Fibroblast of skin of left biceps (primary cell): ENCODE results near the gene GARNL3.

ENCODE experiments used
- DNase-seq, 2 experiments: peaks; one replicate each; pipeline ENCODE4 v3.0.0-alpha.2; 2013; ENCODE audit warnings: low read depth in 2 of 2

Gene GARNL3

GRCh38 chr9:127277099-127277498 lies 12.5 kb downstream of the GARNL3 start:
- DNase-seq, result no peak

DNA sequence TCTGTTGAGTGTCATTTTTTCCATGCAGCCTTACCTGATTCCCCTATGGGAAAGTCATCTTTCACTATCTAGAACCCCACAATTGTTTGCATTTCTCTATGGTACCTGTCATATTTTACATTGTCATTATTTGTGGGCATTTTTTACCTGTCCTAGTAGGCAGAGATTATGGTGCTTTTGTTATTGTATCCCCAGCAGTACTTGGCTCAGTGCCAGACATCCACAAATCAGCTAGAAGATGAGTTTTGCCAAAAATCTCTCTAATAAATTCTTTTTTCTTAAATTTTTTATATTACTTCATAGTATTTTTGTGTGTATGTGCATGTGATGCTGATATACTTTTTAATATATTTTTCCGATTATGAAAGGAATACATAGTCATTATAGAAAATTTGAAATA lies 13.2 kb downstream of the GARNL3 start:
- DNase-seq, result no peak

- DNase-seq, result no peak
These were observed 13.8 kb downstream of the GARNL3 start for GRCh38 chr9:127278372-127278771.

GRCh38 chr9:127279717-127280285 lies 15.2 kb downstream of the GARNL3 start:
- DNase-seq, result no peak

GRCh38 chr9:127280880-127281660 lies 16.5 kb downstream of the GARNL3 start:
- no peak for DNase-seq

DNA sequence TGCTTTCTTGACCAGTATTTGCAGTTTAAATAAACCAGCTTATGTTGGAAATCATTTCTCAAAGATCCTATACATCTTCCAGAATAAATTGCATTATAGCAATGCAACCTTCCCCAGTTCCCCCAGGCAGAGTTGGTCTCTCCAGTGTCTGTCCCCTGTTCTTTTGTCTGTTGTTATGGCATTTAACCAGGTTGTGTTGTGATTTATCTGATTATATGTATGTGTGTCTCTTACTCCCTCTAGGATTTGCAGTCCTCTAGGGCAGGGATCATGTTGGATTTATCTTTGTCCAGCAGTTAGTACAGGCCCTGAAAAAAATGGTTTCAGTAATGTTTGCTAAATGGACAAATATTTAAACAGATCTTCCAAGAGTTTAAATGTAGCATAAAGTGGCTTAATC lies 17.3 kb downstream of the GARNL3 start:
- no peak for DNase-seq

DNA sequence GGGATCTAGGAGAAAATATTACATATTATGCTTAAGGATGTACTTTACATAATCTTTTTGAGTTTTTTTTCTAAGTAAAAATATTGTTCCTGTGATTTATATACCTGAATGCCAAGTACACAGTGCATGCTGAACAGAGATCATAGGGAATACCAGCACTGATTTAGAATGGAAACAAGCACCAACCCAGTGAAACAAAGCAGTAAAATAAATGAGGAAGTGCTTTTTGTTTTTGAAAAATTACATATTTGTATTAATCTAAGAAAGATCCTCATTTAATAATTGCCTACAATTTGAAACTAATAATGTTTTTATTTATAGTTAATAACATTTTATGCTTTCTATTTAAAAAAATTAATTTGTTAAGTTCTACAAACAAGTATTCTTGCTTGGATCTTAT lies 18.0 kb downstream of the GARNL3 start:
- DNase-seq, result no peak

DNA sequence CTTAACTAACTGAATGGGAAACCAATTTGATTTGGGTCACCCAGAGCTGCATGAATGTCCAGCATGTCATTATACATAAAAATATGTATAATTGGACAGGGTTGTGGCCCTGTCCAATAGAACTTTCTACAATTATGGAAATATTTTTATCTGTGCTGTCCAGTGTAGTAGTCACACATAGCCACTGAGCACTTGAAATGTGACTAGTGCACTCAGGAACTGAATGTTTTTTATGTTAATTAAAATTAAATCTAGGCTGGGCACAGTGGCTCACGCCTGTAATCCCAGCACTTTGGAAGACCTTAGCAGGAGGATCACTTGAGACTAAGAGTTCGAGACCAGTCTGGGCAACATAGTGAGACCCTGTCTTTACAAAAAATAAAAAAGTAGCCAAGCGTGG lies 18.6 kb downstream of the GARNL3 start:
- DNase-seq, result no peak

DNA sequence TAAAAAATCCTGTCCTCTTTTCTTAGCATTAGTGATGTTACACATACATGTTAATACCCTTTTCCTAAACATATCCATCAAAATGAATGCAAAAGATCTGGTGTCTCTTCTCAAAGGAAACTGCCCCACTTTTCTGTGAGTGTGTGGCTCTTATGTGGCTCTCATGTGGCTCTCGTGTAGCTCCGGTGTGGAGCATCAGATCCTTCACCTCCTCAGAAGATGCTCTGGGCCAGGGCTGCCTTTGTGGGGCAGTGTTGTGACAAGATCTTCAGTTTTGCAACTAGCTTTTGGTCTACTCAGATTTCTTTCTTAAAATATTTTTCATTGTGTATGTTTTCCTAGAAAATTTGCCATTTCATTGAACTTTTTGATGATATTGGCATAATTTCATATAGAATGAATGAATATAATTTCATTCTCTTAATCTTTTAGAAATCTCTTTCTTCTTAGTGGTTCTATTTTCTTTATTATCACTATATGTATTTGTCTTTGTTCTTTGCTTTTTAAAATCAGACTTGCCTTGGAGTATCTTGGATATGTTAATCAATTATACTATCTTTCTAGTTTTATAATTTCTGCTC lies 19.4 kb downstream of the GARNL3 start:
- peak in 1 of 2 experiments; percentile 4 for DNase-seq

GRCh38 chr9:127285965-127286364 lies 21.4 kb downstream of the GARNL3 start:
- no peak for DNase-seq

DNA sequence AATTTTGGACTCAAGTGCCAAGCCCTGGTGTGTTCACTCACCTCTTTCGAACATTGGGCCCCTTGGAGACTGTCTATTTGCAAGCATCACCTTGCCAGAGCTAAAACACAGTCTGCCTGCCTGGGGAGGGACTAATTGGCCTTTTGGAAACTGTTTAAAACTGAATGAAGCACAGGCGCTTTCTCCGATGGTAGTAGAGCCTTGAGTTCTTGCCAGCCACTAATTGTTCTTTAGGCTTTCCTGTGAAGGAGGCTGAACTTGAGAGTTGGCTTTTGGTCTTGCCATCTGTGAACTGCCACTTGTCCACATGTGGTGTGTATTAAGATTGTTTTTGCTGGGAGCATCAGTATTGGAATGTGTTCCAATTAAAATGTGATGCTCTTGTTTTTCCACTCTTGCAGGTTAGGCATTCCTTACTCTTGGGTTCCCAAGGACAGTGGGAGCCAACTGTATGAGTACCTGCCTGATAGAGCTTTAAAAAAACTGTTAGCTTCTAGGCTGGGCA lies 26.0 kb downstream of the GARNL3 start:
- DNase-seq, result no peak

DNA sequence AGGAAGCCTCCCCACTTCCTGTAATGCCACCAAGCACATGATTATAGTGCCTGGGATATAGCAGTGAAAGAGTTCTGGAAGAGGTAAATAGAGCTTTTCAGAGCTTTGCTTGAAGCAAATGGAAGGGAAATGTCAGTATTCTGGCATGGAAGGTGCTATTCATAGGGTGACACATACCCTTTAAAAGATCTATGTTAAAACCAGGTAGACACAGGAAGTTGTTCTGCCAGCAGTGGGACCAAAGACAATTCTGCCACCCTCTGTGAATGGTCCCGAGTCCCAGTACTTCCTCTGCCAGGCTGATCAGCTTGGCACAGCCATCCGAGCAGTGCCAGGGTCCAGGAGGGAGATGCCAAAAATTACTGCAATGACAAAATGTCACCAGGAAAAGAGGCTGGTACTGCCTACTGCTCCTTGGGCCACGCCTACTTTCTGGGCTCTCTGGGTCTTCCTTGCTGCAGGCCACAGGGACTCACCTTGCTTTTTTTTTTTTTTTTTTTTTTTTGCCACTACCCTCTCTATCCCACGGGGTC lies 26.7 kb downstream of the GARNL3 start:
- no peak for DNase-seq

- DNase-seq, result no peak
These were observed 27.8 kb downstream of the GARNL3 start for GRCh38 chr9:127292415-127292814.

DNA sequence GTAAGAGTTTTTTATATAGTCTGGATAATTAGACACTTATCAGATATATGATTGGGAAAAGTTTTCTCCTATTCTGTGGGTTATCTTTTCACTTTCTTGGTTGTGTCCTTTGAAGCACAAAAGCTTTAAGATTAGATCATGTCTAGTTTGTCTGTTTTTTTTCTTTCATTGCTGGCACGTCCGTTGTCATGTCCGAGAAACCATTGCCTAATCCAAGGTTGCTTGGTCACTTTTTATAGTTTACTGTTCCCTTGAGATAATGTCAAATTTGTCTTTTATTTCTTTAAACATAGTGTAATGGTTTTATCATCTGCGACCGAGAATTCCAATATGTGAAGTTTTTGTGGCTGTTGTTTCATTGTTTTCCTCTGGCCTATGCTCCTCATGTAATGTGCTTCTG lies 28.8 kb downstream of the GARNL3 start:
- no peak for DNase-seq

DNA sequence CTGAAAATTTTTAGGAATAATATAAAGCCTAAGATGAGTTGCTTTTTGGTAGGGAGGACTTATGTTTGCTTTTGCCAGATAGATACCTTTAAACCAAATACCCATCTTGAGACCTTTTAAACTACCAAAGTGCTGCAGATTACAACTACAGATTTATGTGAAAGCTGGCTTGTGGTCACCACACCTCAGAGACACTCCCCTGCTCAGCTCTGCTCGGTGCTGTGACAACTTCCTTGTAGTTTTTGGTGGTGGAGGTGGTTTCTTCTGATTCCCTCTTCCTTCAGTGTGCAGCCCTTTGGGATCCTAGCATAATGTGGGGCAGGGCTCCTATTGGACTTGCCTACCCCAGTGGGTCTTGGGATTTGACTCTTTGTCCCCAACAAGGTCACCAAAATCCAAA lies 29.2 kb downstream of the GARNL3 start:
- DNase-seq, result no peak

DNA sequence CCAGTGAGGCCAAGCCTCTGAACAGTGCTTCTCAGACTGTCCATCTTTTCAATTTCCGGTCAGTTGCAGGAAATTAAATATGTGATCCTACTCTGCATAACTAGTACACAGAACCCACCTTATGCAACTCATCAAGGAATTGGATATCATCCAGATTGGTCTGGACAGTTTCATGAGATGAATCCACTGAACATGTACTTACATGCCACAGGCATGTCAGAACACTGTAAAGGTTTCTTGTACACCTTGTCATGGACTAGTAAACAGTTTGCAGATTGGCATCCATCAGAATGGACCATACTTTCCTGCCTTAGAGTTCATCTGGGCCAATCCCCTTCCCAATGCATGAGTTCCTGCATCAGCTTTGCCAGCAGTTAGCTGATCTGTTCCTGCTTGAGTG lies 30.4 kb downstream of the GARNL3 start:
- no peak for DNase-seq

- DNase-seq, result no peak
These were observed 36.4 kb downstream of the GARNL3 start for GRCh38 chr9:127300886-127301447.

- DNase-seq, result no peak
These were observed 39.3 kb downstream of the GARNL3 start for GRCh38 chr9:127303830-127304229.

DNA sequence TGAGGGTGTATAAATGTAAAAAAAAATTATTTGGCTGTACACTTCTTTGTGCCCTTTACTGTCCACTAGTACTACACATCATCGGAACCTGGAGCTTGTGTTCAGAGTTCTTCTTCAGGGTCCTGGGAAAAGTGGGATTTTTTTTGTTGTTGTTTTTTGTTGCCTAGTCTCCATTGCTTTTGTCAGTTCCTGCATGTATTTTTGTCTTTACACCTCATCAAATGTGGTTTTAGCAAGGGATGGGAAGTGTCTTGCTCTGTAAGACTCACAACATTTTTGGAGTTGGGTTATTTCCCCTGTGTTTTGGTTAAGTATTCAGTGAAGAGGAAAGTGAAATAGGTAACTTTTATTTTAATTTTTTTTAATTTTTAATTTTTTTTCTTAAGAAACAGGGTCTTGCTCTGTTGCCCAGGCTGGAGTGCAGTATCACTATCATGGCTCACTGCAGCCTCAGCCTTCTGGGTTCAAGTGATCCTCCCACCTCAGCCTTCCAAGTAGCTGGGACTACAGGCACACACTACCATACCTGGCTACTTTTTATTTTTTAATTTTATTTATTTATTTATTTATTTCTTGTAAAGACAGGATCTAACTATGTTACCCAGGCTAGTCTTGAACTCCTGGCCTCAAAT lies 40.7 kb downstream of the GARNL3 start:
- DNase-seq, result no peak

DNA sequence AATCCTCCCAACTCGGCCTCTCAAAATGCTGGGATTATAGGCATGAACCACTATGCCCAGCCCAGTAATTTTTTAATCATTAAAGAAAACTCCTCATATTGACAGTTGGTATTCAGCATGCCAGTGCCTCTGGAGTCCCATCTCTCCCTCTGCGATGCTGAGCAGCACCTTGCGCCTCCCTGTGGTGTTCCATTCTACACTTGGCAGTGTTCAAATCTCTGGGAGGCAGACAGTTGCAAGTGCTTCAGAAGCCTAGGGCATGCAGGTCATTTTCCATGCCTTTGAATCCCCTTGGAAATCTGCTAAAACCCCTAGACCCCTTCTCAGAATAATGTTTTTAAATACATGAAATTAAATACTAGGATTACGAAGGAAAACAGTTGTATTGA lies 41.3 kb downstream of the GARNL3 start:
- DNase-seq, result no peak

- no peak for DNase-seq
These were observed 43.2 kb downstream of the GARNL3 start for GRCh38 chr9:127307802-127308201.
